Ovary (tissue), 3 donors: Measurements from ENCODE around the gene NPIPB2.

Experiments
- CTCF ChIP-seq, 3 donors: fragments of 450-650 bp in 2 of 3; fragments of 200-600 bp in 1 of 3; IDR thresholded peaks; one replicate each; pipeline versions ENCODE4 v1.5.1 to v1.8.0; 2016 to 2022; ENCODE audit warnings: antibody characterized with exemption in 3 of 3, mild to moderate bottlenecking in 1 of 3
- EP300 ChIP-seq: sonication (generic); formaldehyde crosslinking; IDR thresholded peaks from one replicate; pipeline ENCODE4 v1.6.1; 2017; ENCODE audit warnings: antibody characterized with exemption
- POLR2A ChIP-seq: fragments of 450-650 bp; IDR thresholded peaks from one replicate; pipeline ENCODE4 v1.6.1; 2017; ENCODE audit warnings: antibody characterized with exemption, mild to moderate bottlenecking, moderate library complexity
- donor health status: DM: no; HTN: no; CAD: no.

GRCh38 chr16:11979013-11979672 lies 37.3 kb upstream of the NPIPB2 start:
- no peak for TF ChIP-seq CTCF (IDR thresholded peaks at IDR 0.05)
- no peak for TF ChIP-seq POLR2A
- TF ChIP-seq EP300 = no peak
